ENCODE results near the gene NOP9. TPM values are rescaled to one million over a fixed set of nuclear protein-coding genes. Genes with fewer than 3 reads are reported as not detected.

NOP9 gene
- total RNA-seq, 6 experiments from 2014 or later: 25.4 to 31.1 (median 28.1) TPM

GRCh38 chr14:24286996-24287395 is 12.7 kb upstream of the NOP9 start:
- Mint-ChIP-seq H3K9me3 (no peaks in the 10 kb centered on the region), H3K27me3 (ENCODE audit: insufficient read depth) (peaks cover under 1% of the 10 kb centered on the region; the same call in 1 of the 2 replicates), H3K27ac (no peak overlapping the region), H3K36me3 (ENCODE audit: low read depth) (peaks cover 7% of the 10 kb centered on the region; the same call in 1 of the 2 replicates), H3K4me3 (no peak overlapping the region), H3K4me1 (ENCODE audit: low read depth) (peaks cover 6% of the 10 kb centered on the region; the same call in 1 of the 2 replicates)
- no peak for DNase-seq
- no peak for TF ChIP-seq CTCF (IDR thresholded peaks at IDR 0.05)

GRCh38 chr14:24289649-24290280 is 9.9 kb upstream of the NOP9 start:
- peaks cover 7% of the 10 kb centered on the region; the same call in 1 of the 2 replicates for H3K36me3 Mint-ChIP-seq (ENCODE audit: low read depth)
- DNase-seq: no peak
- TF ChIP-seq CTCF (IDR thresholded peaks at IDR 0.05): no peak
- H3K4me3 Mint-ChIP-seq: no peak overlapping the region
- H3K27ac Mint-ChIP-seq: no peak overlapping the region
- H3K9me3 Mint-ChIP-seq: no peaks in the 10 kb centered on the region
- peaks cover 2% of the 10 kb centered on the region; the same call in 1 of the 2 replicates for H3K27me3 Mint-ChIP-seq (ENCODE audit: insufficient read depth)
- peaks cover 6% of the 10 kb centered on the region; the same call in 1 of the 2 replicates for H3K4me1 Mint-ChIP-seq (ENCODE audit: low read depth)

GRCh38 chr14:24290746-24291145 is 8.9 kb upstream of the NOP9 start:
- no peaks in the 10 kb centered on the region for H3K9me3 Mint-ChIP-seq
- H3K27me3 Mint-ChIP-seq (ENCODE audit: insufficient read depth): peaks cover 2% of the 10 kb centered on the region; the same call in 1 of the 2 replicates
- no peak overlapping the region for H3K27ac Mint-ChIP-seq
- H3K4me1 Mint-ChIP-seq (ENCODE audit: low read depth): no peaks in the 10 kb centered on the region
- TF ChIP-seq CTCF (IDR thresholded peaks at IDR 0.05): no peak
- H3K36me3 Mint-ChIP-seq (ENCODE audit: low read depth): peaks cover 7% of the 10 kb centered on the region; the same call in 1 of the 2 replicates
- no peak overlapping the region for H3K4me3 Mint-ChIP-seq
- no peak for DNase-seq

- peaks cover 14% of the 10 kb centered on the region for H3K36me3 Mint-ChIP-seq (ENCODE audit: low read depth)
- H3K27me3 Mint-ChIP-seq (ENCODE audit: insufficient read depth): peaks cover 2% of the 10 kb centered on the region; the same call in 1 of the 2 replicates
- H3K4me1 Mint-ChIP-seq (ENCODE audit: low read depth): peaks cover 7% of the 10 kb centered on the region
- H3K27ac Mint-ChIP-seq: no peak overlapping the region
- no peaks in the 10 kb centered on the region for H3K9me3 Mint-ChIP-seq
- no peak for DNase-seq
- no peak for TF ChIP-seq CTCF (IDR thresholded peaks at IDR 0.05)
- H3K4me3 Mint-ChIP-seq: no peak overlapping the region
Measured at GRCh38 chr14:24291446-24292117, 8.1 kb upstream of the NOP9 start.

- peaks cover 15% of the 10 kb centered on the region for H3K36me3 Mint-ChIP-seq (ENCODE audit: low read depth)
Measured at GRCh38 chr14:24292118-24292807, 7.4 kb upstream of the NOP9 start.

More at GRCh38 chr14:24292118-24292807, 7.4 kb upstream of the NOP9 start:
- no peak for TF ChIP-seq CTCF (IDR thresholded peaks at IDR 0.05)
- Mint-ChIP-seq H3K27ac (no peak overlapping the region), H3K4me3 (no peak overlapping the region), H3K27me3 (ENCODE audit: insufficient read depth) (peaks cover 2% of the 10 kb centered on the region; the same call in 1 of the 2 replicates), H3K9me3 (no peaks in the 10 kb centered on the region), H3K4me1 (ENCODE audit: low read depth) (peaks cover 14% of the 10 kb centered on the region)
- DNase-seq: no peak
